Sigmoid colon (tissue), 7 donors: ENCODE data around the gene KATNAL1. TPM values are rescaled to one million over a fixed set of nuclear protein-coding genes. Genes with fewer than 3 reads are reported as not detected.
"Not testable (repeated sequence)": the region's sequence is repeated elsewhere in the genome, so short reads cannot be mapped to it uniquely, and the experiment has no call there.

Experiments
- DNase-seq: peaks from one replicate; pipeline ENCODE4 v3.0.0-alpha.2; 2019
- H3K27ac ChIP-seq, 4 donors: fragments of 200-600 bp; sonication (generic); one replicate each; pipeline ENCODE4 v1.5.1; 2016 to 2019; ENCODE audit warnings: mild to moderate bottlenecking in 1 of 4
- H3K27me3 ChIP-seq, 3 donors: fragments of 200-600 bp; sonication (generic); one replicate each; pipeline ENCODE4 v1.5.1; 2019; ENCODE audit warnings: mild to moderate bottlenecking in 1 of 3
- H3K36me3 ChIP-seq, 4 donors: fragments of 200-600 bp; sonication (generic); one replicate each; pipeline ENCODE4 v1.5.1; 2016 to 2019
- H3K4me1 ChIP-seq, 4 donors: fragments of 200-600 bp; sonication (generic); one replicate each; pipeline ENCODE4 v1.5.1; 2017 to 2019
- H3K4me3 ChIP-seq, 4 donors: fragments of 200-600 bp; sonication (generic); one replicate each; pipeline ENCODE4 v1.5.1; 2017 to 2019; ENCODE audit warnings: mild to moderate bottlenecking in 2 of 4, moderate library complexity in 1 of 4
- H3K9me3 ChIP-seq, 4 donors: fragments of 200-600 bp in 3 of 4; sonication (generic) in 3 of 4; one replicate each; pipeline versions ENCODE4 v1.5.1 to v1.6.1; 2013 to 2019
- CTCF ChIP-seq, 4 experiments: fragments of 450-650 bp in 3 of 4; fragments of 200-600 bp in 1 of 4; IDR thresholded peaks; one replicate each; pipeline ENCODE4 v1.5.1; 2016 to 2019; ENCODE audit warnings: antibody characterized with exemption in 4 of 4, mild to moderate bottlenecking in 3 of 4, moderate library complexity in 2 of 4
- EP300 ChIP-seq, 4 donors: sonication (generic); formaldehyde crosslinking; IDR thresholded peaks; one replicate each; pipeline ENCODE4 v1.6.1; 2017; ENCODE audit warnings: antibody characterized with exemption in 4 of 4
- POLR2A ChIP-seq, 2 donors: fragments of 450-650 bp; IDR thresholded peaks; one replicate each; pipeline ENCODE4 v1.6.1; 2016; ENCODE audit warnings: antibody characterized with exemption in 2 of 2, mild to moderate bottlenecking in 2 of 2, moderate library complexity in 2 of 2
- POLR2AphosphoS5 ChIP-seq, 4 donors: sonication (generic); formaldehyde crosslinking; IDR thresholded peaks; one replicate each; pipeline ENCODE4 v1.6.1; 2017; ENCODE audit warnings: antibody characterized with exemption in 4 of 4
- WGBS, 2 donors: extraction: QIAGEN DNeasy Blood & Tissue Kit; methylation state at CpG; one replicate each; pipeline ENCODE4 v1.1.7; 2013; 5-methylcytosine and 5-hydroxymethylcytosine counted together
- intact Hi-C: fragments of 100-400 bp; cut with DNase I; formaldehyde crosslinking; loops from one replicate; pipeline ENCODE4 v1.15.1; 2023
- polyA plus RNA-seq, 3 donors: library from polyadenylated mRNA; stranded (reverse); fragments of 200-250 nt; gene quantifications; one replicate each; pipeline ENCODE4 v1.2.3, GENCODE V29; 2013
- total RNA-seq, 4 donors: library from RNA; depleted of rRNA; stranded (reverse); fragments of >200 nt; gene quantifications; one replicate each; pipeline ENCODE4 v1.1.0, GENCODE V29; 2016
- donor health status: healthy with polysubstance abuse.
- donor health status: Bipolar disorder and iron deficiency.
- donor health status: healthy.

Gene KATNAL1
- total and polyA plus RNA-seq, 7 donors: 0.92 to 51.2 (median 31.9) TPM

- no peak for TF ChIP-seq EP300 (IDR thresholded peaks at IDR 0.05)
- no peak for TF ChIP-seq CTCF (IDR thresholded peaks at IDR 0.05)
- TF ChIP-seq POLR2A (IDR thresholded peaks at IDR 0.05): no peak
- TF ChIP-seq POLR2AphosphoS5 (IDR thresholded peaks at IDR 0.05): no peak
- Histone ChIP-seq H3K27ac (no peak overlapping the region), H3K4me1 (peaks cover 0 to 10% (median 2%) of the 10 kb centered on the region in 4 donors), H3K36me3 (no peaks in the 10 kb centered on the region), H3K9me3 (no peaks in the 10 kb centered on the region), H3K27me3 (no peaks in the 10 kb centered on the region), H3K4me3 (no peak overlapping the region)
- DNase-seq: no peak
- intact Hi-C loops: no loop called here
- 60 to 79% methylated on average over 1 of the region's 1 CpG for WGBS, 2 donors
These were observed 38.7 kb downstream of the KATNAL1 start for GRCh38 chr13:30268673-30269072.

DNA sequence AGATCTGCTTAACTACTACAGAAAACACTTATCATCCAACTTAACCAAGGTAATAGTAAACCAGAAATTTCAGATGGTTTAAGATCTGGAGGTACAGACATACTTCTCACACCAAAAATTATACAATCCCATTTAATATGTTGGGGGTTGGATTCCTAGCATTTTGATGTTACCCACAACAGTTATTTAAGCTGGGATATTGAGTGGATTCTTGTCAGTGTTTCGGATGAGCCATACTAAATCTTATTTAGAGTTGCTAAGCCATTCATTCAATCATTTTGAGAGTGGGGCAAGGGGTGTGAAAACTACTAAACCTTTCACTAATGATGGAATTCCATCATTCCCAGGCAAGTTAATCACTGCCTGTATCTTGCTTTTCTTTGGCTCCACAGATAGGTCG lies 40.6 kb downstream of the KATNAL1 start:
- H3K36me3 ChIP-seq: no peaks in the 10 kb centered on the region
- H3K4me3 ChIP-seq: no peak overlapping the region
- intact Hi-C loops: no loop called here
- no peak overlapping the region for H3K27ac ChIP-seq
- H3K4me1 ChIP-seq: peaks cover 0 to 10% (median 2%) of the 10 kb centered on the region in 4 donors
- no peaks in the 10 kb centered on the region for H3K27me3 ChIP-seq
- WGBS, 2 donors: 85 to 91% methylated on average over 2 of the region's 2 CpGs
- no peak for TF ChIP-seq POLR2AphosphoS5 (IDR thresholded peaks at IDR 0.05)
- no peak for TF ChIP-seq CTCF (IDR thresholded peaks at IDR 0.05)
- TF ChIP-seq EP300 (IDR thresholded peaks at IDR 0.05): no peak
- no peak for TF ChIP-seq POLR2A (IDR thresholded peaks at IDR 0.05)
- no peak for DNase-seq
- H3K9me3 ChIP-seq: no peaks in the 10 kb centered on the region

- DNase-seq, H3K9me3 ChIP-seq, H3K4me3 ChIP-seq, H3K27me3 ChIP-seq, H3K27ac ChIP-seq, H3K36me3 ChIP-seq: not testable (repeated sequence)
- WGBS, 2 donors: 97% methylated on average over 22 of the region's 22 CpGs
- intact Hi-C loops: loop anchor here (10.0 kb wide), 1 partner anchor 206 kb away; the partner anchor contains the start of gene HMGB1
- peaks cover 0 to 29% (median 15%) of the 10 kb centered on the region in 4 donors for H3K4me1 ChIP-seq
These were observed 48.1 kb downstream of the KATNAL1 start for GRCh38 chr13:30259149-30259733.

GRCh38 chr13:30257468-30258099 lies 49.8 kb downstream of the KATNAL1 start:
- TF ChIP-seq EP300 (IDR thresholded peaks at IDR 0.05) (no peak), POLR2AphosphoS5 (IDR thresholded peaks at IDR 0.05) (peak; percentile 28 to 71 (median 55))
- Histone ChIP-seq H3K9me3 (no peaks in the 10 kb centered on the region), H3K4me1 (peaks cover 0 to 29% (median 15%) of the 10 kb centered on the region in 4 donors), H3K27me3 (no peaks in the 10 kb centered on the region), H3K4me3 (no peak overlapping the region), H3K36me3 (peaks cover 0 to 10% (median 0%) of the 10 kb centered on the region in 4 donors), H3K27ac (peak overlapping the region in 3 of 4 donors; percentile 70 to 76 (median 72))
- DNase-seq: no peak
- intact Hi-C loops: loop anchor here (10.0 kb wide), 1 partner anchor 207 kb away; the partner anchor contains the start of gene HMGB1
- 77 to 88% methylated on average over 6 of the region's 6 CpGs for WGBS, 2 donors

- H3K4me3 ChIP-seq: no peak overlapping the region
- intact Hi-C loops: loop anchor here (10.0 kb wide), 1 partner anchor 208 kb away; the partner anchor contains the start of gene HMGB1
- H3K4me1 ChIP-seq: peaks cover 0 to 29% (median 15%) of the 10 kb centered on the region in 4 donors
- H3K36me3 ChIP-seq: peaks cover 0 to 10% (median 0%) of the 10 kb centered on the region in 4 donors
- 79 to 81% methylated on average over 5 of the region's 5 CpGs for WGBS, 2 donors
- TF ChIP-seq CTCF (IDR thresholded peaks at IDR 0.05) (no peak), POLR2A (IDR thresholded peaks at IDR 0.05) (no peak), POLR2AphosphoS5 (IDR thresholded peaks at IDR 0.05) (no peak), EP300 (IDR thresholded peaks at IDR 0.05) (no peak)
- peak overlapping the region in 3 of 4 donors; percentile 70 to 76 (median 72) for H3K27ac ChIP-seq
- no peaks in the 10 kb centered on the region for H3K27me3 ChIP-seq
- no peak for DNase-seq
- no peaks in the 10 kb centered on the region for H3K9me3 ChIP-seq
These were observed 50.5 kb downstream of the KATNAL1 start for GRCh38 chr13:30256713-30257467.
